ENCODE measurements around the gene CDCP2. TPM values are rescaled to one million over a fixed set of nuclear protein-coding genes. Genes with fewer than 3 reads are reported as not detected.
A peak's percentile ranks its signal among the peaks of the same experiment; 100 is the strongest.
"Not testable (repeated sequence)": the region's sequence is repeated elsewhere in the genome, so short reads cannot be mapped to it uniquely, and the experiment has no call there.

The CDCP2 gene
- total and polyA plus RNA-seq, 12 donors: 0.05 to 0.64 (median 0.25) TPM; not detected in 7

- 43 to 64% (median 55%) methylated on average over 19 to 25 of the region's 25 CpGs for WGBS, 4 donors
- peak in 1 of 7 donors; percentile 67 for DNase-seq
- no peaks in the 10 kb centered on the region for H3K27me3 ChIP-seq
- H3K36me3 ChIP-seq (replicated peaks in 1 of 2): no peaks in the 10 kb centered on the region
- H3K4me3 ChIP-seq: no peak overlapping the region
- intact Hi-C loops (cut with DNase I): loop anchor here in 1 of 2 donors (5.0 kb wide), 1 partner anchor 554 kb away; no protein-coding TSS in a partner anchor
- no peaks in the 10 kb centered on the region for H3K9me3 ChIP-seq (replicated peaks in 1 of 3)
- H3K27ac ChIP-seq: peak overlapping the region in 3 of 5 donors; percentile 6 to 76 (median 60)
- TF ChIP-seq CTCF (IDR thresholded peaks at IDR 0.05) (peak in 1 of 6 experiments; percentile 0), POLR2A (IDR thresholded peaks at IDR 0.05) (no peak)
- H3K4me1 ChIP-seq (replicated peaks in 1 of 2): peaks cover 12 to 29% of the 10 kb centered on the region in 2 donors
Observed at GRCh38 chr1:54096227-54096876, 56.4 kb downstream of the CDCP2 start.

- WGBS, 4 donors: 26 to 30% (median 28%) methylated on average over 8 of the region's 8 CpGs
- intact Hi-C loops (cut with DNase I): loop anchor here in 1 of 2 donors (5.0 kb wide), 1 partner anchor 553 kb away; no protein-coding TSS in a partner anchor
Observed at GRCh38 chr1:54095546-54096226, 57.1 kb downstream of the CDCP2 start.

DNA sequence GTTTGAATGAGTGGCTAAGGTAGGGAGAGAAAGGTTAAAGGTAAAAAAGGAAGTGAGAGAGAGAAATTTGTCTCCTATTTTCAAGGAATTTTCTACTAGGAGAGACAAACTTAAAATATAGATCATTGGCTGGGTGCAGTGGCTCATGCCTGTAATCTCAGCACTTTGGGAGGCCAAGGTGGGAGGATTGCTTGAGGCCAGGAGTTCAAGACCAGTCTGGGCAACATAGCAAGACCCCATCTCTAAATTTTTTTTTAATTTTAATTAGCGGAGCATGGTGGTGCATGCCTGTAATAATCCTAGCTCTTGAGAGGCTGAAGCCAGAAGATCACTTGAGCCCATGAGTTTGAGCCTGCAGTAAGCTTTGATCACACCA lies 58.1 kb downstream of the CDCP2 start:
- not testable (repeated sequence) for H3K9me3 ChIP-seq (replicated peaks in 1 of 3); H3K27ac ChIP-seq; H3K27me3 ChIP-seq; H3K4me3 ChIP-seq; H3K36me3 ChIP-seq (replicated peaks in 1 of 2); DNase-seq
- WGBS, 4 donors: 40 to 92% (median 77%) methylated on average over 1 of the region's 1 CpG
- H3K4me1 ChIP-seq (replicated peaks in 1 of 2): peaks cover 12 to 29% of the 10 kb centered on the region in 2 donors
- intact Hi-C loops (cut with DNase I): loop anchor here in 1 of 2 donors (5.0 kb wide), 1 partner anchor 552 kb away; no protein-coding TSS in a partner anchor

More at GRCh38 chr1:54095546-54096226, 57.1 kb downstream of the CDCP2 start:
- peak; percentile 32 to 79 (median 40) for DNase-seq
- Histone ChIP-seq H3K36me3 (replicated peaks in 1 of 2) (no peaks in the 10 kb centered on the region), H3K4me3 (no peak overlapping the region), H3K27me3 (no peaks in the 10 kb centered on the region), H3K27ac (peak overlapping the region in 2 of 5 donors; percentile 60 to 76), H3K4me1 (replicated peaks in 1 of 2) (peaks cover 12 to 29% of the 10 kb centered on the region in 2 donors), H3K9me3 (replicated peaks in 1 of 3) (no peaks in the 10 kb centered on the region)
- no peak for TF ChIP-seq POLR2A (IDR thresholded peaks at IDR 0.05)
- TF ChIP-seq CTCF (IDR thresholded peaks at IDR 0.05): peak in 1 of 6 experiments; percentile 9

GRCh38 chr1:54094001-54094729 lies 58.6 kb downstream of the CDCP2 start:
- Histone ChIP-seq H3K4me3 (no peak overlapping the region), H3K36me3 (replicated peaks in 1 of 2) (no peaks in the 10 kb centered on the region), H3K27me3 (no peaks in the 10 kb centered on the region), H3K9me3 (replicated peaks in 1 of 3) (no peaks in the 10 kb centered on the region), H3K27ac (no peak overlapping the region), H3K4me1 (replicated peaks in 1 of 2) (peaks cover 12 to 25% of the 10 kb centered on the region in 2 donors)
- WGBS, 4 donors: 93 to 96% (median 94%) methylated on average over 4 of the region's 4 CpGs
- no peak for DNase-seq
- TF ChIP-seq POLR2A (IDR thresholded peaks at IDR 0.05) (no peak), CTCF (IDR thresholded peaks at IDR 0.05) (no peak)
- intact Hi-C loops (cut with DNase I): no loop called here
